T-helper 1 cell treated with Interleukin-12 subunit alpha and Interleukin-12 subunit beta and Interleukin-4 antibody, amounts not matched to agents 30 ng/mL and 1 ng/mL, for 36 hours (primary cell): ENCODE results near the gene GATA2. TPM values are rescaled to one million over a fixed set of nuclear protein-coding genes. Genes with fewer than 3 reads are reported as not detected.

Experiments
- intact Hi-C: fragments of 100-400 bp; cut with micrococcal nuclease; formaldehyde crosslinking; loops from one replicate; pipeline ENCODE4 v1.15.1; 2024
- total RNA-seq: library from RNA; stranded (reverse); gene quantifications from 2 replicates; pipeline ENCODE4 v1.2.3, GENCODE V29; 2022

Gene GATA2
- total RNA-seq, 1 donor from 2014 or later: 0.15 TPM

DNA sequence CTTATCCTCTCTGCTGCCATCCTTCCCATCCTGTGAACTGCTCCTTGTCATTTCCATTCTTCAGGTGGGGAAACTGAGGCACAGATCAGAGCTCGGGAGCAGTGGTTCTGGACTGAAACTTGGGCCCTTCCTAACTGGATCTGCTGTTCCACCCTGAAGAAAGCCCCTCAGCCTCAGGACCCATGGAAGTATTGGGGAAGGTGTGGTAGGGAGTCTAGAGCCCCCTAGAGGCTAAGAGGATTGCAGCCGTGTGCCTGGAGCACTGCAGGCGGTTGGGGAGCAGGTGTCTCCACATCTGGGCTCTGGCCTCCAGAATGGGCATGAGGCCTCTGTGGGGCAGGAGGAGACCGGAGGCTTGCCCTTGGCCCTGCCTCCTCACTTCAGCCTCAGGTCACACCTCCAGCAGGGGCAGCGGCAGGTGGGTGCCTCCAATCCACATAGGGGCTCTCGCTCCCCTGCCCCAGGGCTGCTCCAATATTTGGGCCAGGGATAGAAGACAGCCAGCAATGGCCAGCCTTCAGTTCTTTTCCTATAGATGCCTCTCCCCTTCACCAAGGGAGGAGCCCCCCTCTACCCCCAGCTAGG is 54.4 kb downstream of the GATA2 start:
- intact Hi-C loops: no loop called here

DNA sequence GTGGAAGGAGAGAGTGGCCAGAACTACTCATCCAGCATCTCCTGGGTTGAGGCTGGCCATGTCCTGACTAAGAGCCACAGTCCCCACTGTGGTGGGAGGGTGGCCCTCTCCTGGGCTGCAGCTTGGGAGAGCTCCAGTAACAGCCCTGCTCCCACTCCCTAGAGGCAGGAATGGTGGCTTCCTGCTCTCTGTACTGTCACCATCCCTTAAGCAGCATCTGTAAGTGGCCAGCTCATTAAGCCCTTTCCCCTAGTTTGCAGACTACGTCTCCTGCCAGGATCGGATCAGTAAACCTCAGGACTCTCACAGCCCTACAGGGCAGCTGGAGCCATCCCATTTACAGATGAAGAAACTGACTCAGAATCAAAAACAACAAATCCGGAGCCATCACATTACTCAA is 56.8 kb downstream of the GATA2 start:
- intact Hi-C loops: no loop called here

DNA sequence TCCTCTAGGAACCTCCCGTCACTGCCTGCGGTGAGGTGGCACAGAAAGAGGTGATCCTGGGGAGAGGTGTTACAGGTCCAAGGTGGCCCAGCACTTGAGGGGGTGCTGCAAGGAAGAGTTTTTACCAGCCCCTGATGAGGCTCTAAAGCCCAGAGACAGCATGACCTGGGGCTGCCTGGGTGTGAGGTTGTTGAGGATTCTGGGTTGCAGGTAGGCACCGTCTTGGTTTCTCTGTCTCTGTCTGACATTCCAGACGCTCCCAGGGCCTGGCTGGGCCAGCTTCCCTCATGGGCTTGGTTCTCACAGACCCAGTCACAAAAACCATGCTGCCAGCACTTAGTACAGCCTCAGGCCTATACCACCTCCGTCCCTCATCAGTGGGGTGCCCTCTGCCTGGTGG is 57.4 kb downstream of the GATA2 start:
- intact Hi-C loops: no loop called here

DNA sequence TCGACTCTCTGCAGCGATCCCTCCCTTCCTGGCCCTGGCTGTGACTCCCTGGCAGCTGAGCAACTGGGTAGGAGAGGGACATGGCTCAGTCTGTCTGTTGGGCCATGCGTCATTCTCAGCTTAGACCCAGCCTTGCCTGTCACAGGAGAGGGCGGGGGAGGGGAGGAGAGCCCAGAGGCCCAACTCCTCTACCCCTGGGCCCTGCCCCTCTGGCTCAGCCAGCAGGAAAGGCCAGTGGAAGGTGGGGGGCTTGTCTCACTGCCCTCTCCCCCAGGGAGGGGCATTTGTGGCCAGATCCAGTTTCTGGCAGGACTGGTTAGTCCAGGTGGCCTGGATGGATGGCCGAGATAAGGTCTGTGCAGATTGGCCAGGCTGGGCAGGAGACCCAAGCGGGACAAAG is 57.9 kb downstream of the GATA2 start:
- intact Hi-C loops: no loop called here

DNA sequence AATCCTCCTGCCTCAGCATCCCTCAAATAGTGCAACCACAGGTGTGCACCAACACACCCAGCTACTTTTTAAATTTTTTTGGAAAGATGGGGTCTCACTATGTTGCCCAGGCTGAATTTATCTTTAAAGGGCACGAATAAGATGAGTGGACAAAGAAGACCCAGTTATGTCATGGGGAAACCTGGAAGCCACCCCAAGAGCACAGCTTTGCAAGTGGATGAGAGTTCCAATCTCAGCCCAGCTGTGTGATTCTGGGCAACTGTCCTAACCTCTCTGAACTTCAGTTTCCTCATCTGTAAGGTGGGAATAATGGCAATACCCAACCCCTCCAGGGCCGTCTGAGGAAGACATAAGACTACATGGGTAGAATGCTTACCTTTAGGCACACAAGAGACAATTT is 58.5 kb downstream of the GATA2 start:
- intact Hi-C loops: no loop called here

DNA sequence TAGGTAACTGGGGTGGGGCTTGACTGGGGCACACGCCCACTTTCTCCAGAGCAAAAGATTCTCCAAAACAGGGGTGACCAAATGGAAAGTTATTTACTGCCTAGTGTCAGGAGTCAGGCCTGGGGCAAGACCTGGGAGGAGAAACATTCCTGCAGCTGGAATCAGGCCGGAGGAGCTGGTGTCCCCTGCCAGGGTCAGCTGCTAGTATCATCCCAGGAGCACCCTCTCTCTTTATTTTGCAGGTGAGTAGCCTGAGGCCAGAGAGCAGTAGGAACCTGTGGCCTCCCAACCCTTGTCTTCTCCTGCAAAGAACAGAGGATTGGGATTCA is 59.2 kb downstream of the GATA2 start:
- intact Hi-C loops: no loop called here

DNA sequence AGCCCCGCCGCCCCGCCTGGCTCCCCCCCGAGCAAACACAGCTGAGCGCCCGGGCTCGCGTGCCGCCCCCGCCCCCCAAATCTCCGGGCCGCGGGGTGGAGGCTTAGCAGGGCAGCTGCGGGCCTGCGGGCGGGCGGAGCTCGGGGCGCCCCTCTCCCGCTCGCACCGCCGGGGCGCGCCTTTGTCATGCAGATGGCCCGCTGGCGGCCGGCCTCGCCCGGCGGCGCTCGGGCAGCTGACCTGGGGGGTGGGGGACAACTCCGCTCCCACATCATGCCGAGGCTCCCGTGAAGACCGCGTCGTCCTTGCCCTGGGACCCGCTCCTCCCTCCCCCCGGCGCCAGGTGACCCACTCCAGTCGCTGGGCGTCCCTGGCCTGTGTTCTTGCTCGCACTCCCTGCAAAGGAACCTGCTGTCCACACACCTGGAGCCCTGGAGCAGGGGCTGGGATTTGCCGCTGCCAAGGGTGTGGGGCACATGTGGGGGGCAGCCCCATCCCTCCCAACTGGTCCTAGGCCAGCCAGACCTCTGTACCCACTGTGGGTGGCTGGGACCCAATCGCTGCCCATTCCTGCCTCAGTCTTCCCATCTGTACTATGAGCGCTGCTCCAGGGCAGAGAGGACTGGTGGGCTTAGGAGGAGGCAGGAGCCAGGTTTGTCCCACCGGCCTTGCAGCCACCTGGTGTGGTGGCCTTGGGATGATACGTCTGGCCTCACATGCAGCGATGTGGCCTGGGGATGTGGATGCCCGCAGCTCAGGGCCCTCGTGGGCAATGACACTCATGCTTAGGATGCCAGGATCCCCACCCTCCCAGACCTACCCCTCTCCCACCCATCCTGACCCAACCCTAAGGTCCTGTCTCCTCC is 59.8 kb downstream of the GATA2 start:
- intact Hi-C loops: no loop called here

DNA sequence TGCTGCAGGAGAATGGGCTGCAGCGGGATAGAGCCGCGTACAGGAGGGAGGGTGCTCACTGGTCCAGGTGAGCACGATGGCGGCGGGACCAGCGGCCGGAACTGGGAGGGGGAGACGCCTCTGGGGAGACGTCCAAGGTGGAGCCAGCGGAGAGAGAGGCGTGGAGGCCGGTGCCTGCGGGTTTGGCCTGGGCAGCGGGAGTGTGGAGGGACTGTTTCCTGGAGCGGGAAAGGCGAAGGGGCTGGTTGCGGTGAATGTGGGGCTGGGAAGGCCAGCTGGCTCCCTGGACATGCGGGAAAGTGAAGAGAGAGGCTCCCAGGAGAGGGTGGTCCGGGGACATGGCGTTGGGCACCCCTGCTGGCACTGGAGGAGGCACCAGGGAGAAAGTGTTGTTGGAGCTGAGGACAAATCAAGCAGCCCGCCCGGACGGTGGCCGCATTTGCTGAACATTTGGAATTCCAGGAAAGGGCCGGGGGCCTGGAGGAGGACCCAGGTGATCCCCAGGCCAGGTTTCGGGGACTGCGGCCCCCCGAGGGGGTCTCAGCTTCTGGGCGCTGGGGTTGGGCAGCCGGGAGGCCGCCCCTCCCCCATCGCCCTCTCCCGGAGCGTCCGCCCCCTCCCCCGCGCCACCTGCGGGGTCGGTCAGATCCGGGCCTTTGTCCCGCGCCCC is 60.6 kb downstream of the GATA2 start:
- intact Hi-C loops: no loop called here

DNA sequence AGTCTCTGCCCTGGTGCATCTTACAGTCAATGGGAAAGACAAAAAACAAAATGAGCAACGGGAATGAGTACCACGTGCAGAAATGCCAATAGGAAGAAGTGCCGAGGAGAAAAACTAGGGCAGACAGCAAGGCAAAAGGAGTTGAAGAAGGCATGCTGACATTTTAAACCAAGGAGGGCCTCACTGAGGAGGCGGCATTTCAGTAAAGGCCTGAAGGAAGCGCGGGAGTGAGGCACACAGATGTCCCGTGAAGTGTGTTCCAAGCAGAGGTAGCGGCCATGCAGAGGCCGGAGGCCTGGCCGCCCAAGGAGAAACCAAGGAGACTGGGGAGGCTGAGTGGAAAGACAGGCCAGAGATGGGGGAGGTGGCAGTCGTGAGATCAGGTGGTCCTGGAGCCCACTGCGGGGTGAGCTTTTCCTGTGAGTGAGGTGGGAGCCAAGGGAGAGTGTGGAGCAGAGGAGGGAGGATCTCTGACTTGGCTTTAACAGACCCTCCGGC is 61.1 kb downstream of the GATA2 start:
- intact Hi-C loops: no loop called here

DNA sequence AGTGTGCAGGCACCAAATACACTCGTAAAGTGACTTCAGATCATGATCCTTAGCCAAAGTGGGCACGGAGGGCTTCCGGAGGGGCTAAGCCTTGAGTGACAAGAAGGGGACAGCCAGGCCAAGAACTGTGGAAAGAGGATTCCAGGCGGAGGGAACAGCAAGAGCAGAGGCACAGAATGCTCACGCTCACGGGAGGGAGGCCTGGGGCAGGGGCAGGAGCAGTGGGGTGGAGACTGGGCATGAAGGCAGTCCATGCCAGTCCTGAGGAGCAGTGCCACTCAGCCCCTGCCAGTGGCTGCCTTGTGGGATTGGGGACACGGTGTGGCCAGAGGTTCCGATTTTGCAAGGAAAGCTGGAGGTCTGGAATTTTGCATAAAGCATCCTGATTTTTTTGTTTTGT is 62.3 kb downstream of the GATA2 start:
- intact Hi-C loops: no loop called here

DNA sequence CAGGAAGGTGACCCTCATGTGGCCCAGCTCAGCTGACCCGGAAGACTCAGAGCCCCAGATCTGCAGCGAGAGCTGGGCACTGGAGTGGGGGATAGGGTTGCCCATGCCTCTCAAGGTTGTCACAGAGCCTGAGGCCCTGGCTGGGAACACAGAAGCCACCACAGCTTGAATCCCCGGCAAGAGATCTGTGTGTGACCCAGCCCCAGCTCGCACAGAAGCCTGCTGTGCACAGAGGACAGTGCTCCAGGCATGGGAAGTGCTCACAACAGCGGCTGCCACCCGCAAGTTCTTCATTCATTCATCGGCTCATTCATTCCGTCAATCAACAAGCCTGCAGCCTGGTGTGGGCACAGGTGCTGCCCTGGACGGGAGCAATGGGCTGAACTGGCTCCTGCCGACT is 62.7 kb downstream of the GATA2 start:
- intact Hi-C loops: no loop called here

DNA sequence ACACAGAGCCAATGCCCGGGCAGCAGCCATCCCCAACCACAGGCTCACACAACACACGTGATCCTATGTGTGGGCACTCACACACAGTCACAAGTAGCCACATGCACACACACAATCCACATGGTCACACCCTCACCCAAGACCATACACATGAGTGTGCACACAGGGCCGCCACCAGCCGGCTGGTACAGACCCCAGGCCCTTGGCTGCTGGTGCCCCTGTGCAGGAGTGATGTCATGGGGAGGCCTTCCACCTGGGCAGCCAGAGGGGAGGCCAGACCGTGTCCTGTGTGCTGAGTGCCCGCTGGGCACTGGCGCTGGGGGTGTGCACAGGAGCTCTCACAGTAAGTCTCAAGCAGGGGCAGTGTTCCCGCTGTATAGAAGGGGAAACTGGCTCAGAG is 63.2 kb downstream of the GATA2 start:
- intact Hi-C loops: no loop called here

Other genes with a start within 250 kb of the GATA2 start
- not detected in 2 replicates for gene DNAJB8, start 26.3 kb downstream of the GATA2 start, total RNA-seq
- 214 and 219 TPM in 2 replicates for gene RPN1, start 157.6 kb upstream of the GATA2 start, total RNA-seq
- gene RAB7A, start 233.0 kb upstream of the GATA2 start, total RNA-seq: 257 and 261 TPM in 2 replicates